GM23248 (cell line): Measurements from ENCODE around the gene CCDC192. TPM values are rescaled to one million over a fixed set of nuclear protein-coding genes. Genes with fewer than 3 reads are reported as not detected.

Experiments used
- DNase-seq: peaks from one replicate; pipeline ENCODE4 v3.0.0-alpha.2; 2015
- H2AFZ ChIP-seq: fragments of 200-600 bp; sonication (generic); 2 replicates; pipeline ENCODE4 v1.6.1; 2016; ENCODE audit warnings: antibody characterized with exemption
- H3F3A ChIP-seq: fragments of 200-600 bp; sonication (generic); 2 replicates; pipeline ENCODE4 v1.6.1; 2016; ENCODE audit warnings: mild to moderate bottlenecking, antibody characterized with exemption, mixed run types; ENCODE audit not compliant: insufficient read depth
- H3K27ac ChIP-seq: fragments of 200-600 bp; sonication (generic); 2 replicates; pipeline ENCODE4 v1.5.1; 2016; ENCODE audit warnings: mild to moderate bottlenecking
- H3K27me3 ChIP-seq: fragments of 200-600 bp; sonication (generic); replicated peaks from 2 replicates; pipeline ENCODE4 v1.6.1; 2016; ENCODE audit warnings: mild to moderate bottlenecking; ENCODE audit not compliant: insufficient read depth
- H3K36me3 ChIP-seq: fragments of 200-600 bp; sonication (generic); 2 replicates; pipeline ENCODE4 v1.6.1; 2016; ENCODE audit warnings: low read depth, mild to moderate bottlenecking
- H3K4me1 ChIP-seq: fragments of 200-600 bp; sonication (generic); 2 replicates; pipeline ENCODE4 v1.6.1; 2016; ENCODE audit warnings: mild to moderate bottlenecking; ENCODE audit not compliant: insufficient read depth
- H3K4me2 ChIP-seq: fragments of 200-600 bp; sonication (generic); one replicate; pipeline ENCODE4 v1.6.1; 2016; ENCODE audit warnings: mild to moderate bottlenecking; ENCODE audit not compliant: unreplicated experiment
- H3K4me3 ChIP-seq: fragments of 200-600 bp; sonication (generic); 2 replicates; pipeline ENCODE4 v1.5.1; 2016; ENCODE audit warnings: mild to moderate bottlenecking
- H3K79me2 ChIP-seq: fragments of 200-600 bp; sonication (generic); 2 replicates; pipeline ENCODE4 v1.6.1; 2016; ENCODE audit warnings: mild to moderate bottlenecking; ENCODE audit not compliant: insufficient read depth
- H3K9ac ChIP-seq: fragments of 200-600 bp; sonication (generic); 2 replicates; pipeline ENCODE4 v1.6.1; 2016; ENCODE audit warnings: mild to moderate bottlenecking
- H3K9me2 ChIP-seq: fragments of 200-600 bp; sonication (generic); 2 replicates; pipeline ENCODE4 v1.6.1; 2016; ENCODE audit warnings: mixed run types, mild to moderate bottlenecking, moderate library complexity; ENCODE audit not compliant: insufficient read depth
- H3K9me3 ChIP-seq: fragments of 200-600 bp; sonication (generic); one replicate; pipeline ENCODE4 v1.6.1; 2017; ENCODE audit warnings: low read depth
- H4K20me1 ChIP-seq: fragments of 200-600 bp; sonication (generic); 2 replicates; pipeline ENCODE4 v1.6.0; 2016; ENCODE audit not compliant: insufficient read depth
- EZH2 ChIP-seq: fragments of 200-600 bp; sonication (generic); IDR thresholded peaks from 2 replicates; pipeline ENCODE4 v1.6.1; 2018; ENCODE audit warnings: antibody characterized with exemption, mild to moderate bottlenecking; ENCODE audit not compliant: insufficient read depth, poor library complexity, severe bottlenecking
- EZH2phosphoT487 ChIP-seq: fragments of 200-600 bp; sonication (generic); IDR thresholded peaks from 2 replicates; pipeline ENCODE4 v1.6.1; 2018; ENCODE audit warnings: antibody characterized with exemption, moderate library complexity, mild to moderate bottlenecking, low read depth; ENCODE audit not compliant: insufficient read depth
- WGBS, 2 experiments: methylation state at CpG; one replicate each; pipeline ENCODE4 v1.1.6; 2015 to 2017; ENCODE audit warnings: low lambda C conversion rate in 2 of 2, low coverage in 1 of 2; ENCODE audit errors: missing lambda C conversion rate in 2 of 2; 5-methylcytosine and 5-hydroxymethylcytosine counted together
- in situ Hi-C: fragments of 300-500 bp; cut with MboI; formaldehyde crosslinking; loops from 2 replicates; pipeline ENCODE4 v1.15.0; 2020
- polyA plus RNA-seq: library from polyadenylated mRNA; unstranded; fragments of >200 nt; fragmentation: Nextera tagmentation; extraction: Ambion mirVana; gene quantifications from 2 replicates; pipeline ENCODE4 v1.2.1, GENCODE V29; 2016
- total RNA-seq: library from RNA; depleted of rRNA; stranded (reverse); fragments of >200 nt; shearing (Covaris generic); gene quantifications from 2 replicates; pipeline ENCODE4 v1.2.3, GENCODE V29; 2014

Gene CCDC192
- total and polyA plus RNA-seq, 2 experiments from 2014 or later, result 0.40 TPM; not detected in 1

GRCh38 chr5:127961006-127961762, 258.0 kb downstream of the CCDC192 start:
- DNase-seq, result no peak
- no peaks in the 10 kb centered on the region for H3K36me3 ChIP-seq
- peaks cover 15% of the 10 kb centered on the region for H3K4me1 ChIP-seq
- 87 to 93% methylated on average over 2 of the region's 2 CpGs for WGBS, 2 experiments
- in situ Hi-C loops, result no loop called here
- H3K4me3 ChIP-seq, result no peak overlapping the region
- H3K79me2 ChIP-seq, result no peaks in the 10 kb centered on the region
- no peaks in the 10 kb centered on the region for H3K9me3 ChIP-seq
- no peak overlapping the region for H3K4me2 ChIP-seq
- H3K9ac ChIP-seq, result no peak overlapping the region
- TF ChIP-seq EZH2 (no peak), EZH2phosphoT487 (no peak)
- no peaks in the 10 kb centered on the region for H4K20me1 ChIP-seq
- H3F3A ChIP-seq, result no peaks in the 10 kb centered on the region
- no peak overlapping the region for H2AFZ ChIP-seq
- H3K9me2 ChIP-seq, result no peaks in the 10 kb centered on the region
- H3K27me3 ChIP-seq, result no peaks in the 10 kb centered on the region
- no peak overlapping the region for H3K27ac ChIP-seq

- no peak overlapping the region for H2AFZ ChIP-seq
- WGBS, 2 experiments, result 75 to 87% methylated on average over 3 of the region's 3 CpGs
These were observed 258.6 kb downstream of the CCDC192 start for GRCh38 chr5:127961763-127962145.

GRCh38 chr5:127962491-127962890, 259.3 kb downstream of the CCDC192 start:
- Histone ChIP-seq H3K4me2 (no peak overlapping the region), H3F3A (no peaks in the 10 kb centered on the region), H3K9me3 (no peaks in the 10 kb centered on the region), H3K79me2 (no peaks in the 10 kb centered on the region), H3K4me3 (no peak overlapping the region), H3K9me2 (no peaks in the 10 kb centered on the region), H3K4me1 (peaks cover 8% of the 10 kb centered on the region), H2AFZ (no peak overlapping the region), H3K9ac (no peak overlapping the region), H3K27me3 (no peaks in the 10 kb centered on the region), H4K20me1 (no peaks in the 10 kb centered on the region), H3K27ac (no peak overlapping the region), H3K36me3 (no peaks in the 10 kb centered on the region)
- WGBS, 2 experiments, result 95 to 96% methylated on average over 1 of the region's 1 CpG
- TF ChIP-seq EZH2 (no peak), EZH2phosphoT487 (no peak)
- in situ Hi-C loops, result no loop called here
- DNase-seq, result no peak

More at GRCh38 chr5:127961763-127962145, 258.6 kb downstream of the CCDC192 start:
- H3K9me3 ChIP-seq, result no peaks in the 10 kb centered on the region
- DNase-seq, result no peak
- H4K20me1 ChIP-seq, result no peaks in the 10 kb centered on the region
- no peak overlapping the region for H3K4me2 ChIP-seq
- H3F3A ChIP-seq, result no peaks in the 10 kb centered on the region
- H3K27ac ChIP-seq, result no peak overlapping the region
- no peaks in the 10 kb centered on the region for H3K79me2 ChIP-seq
- peaks cover 15% of the 10 kb centered on the region for H3K4me1 ChIP-seq
- no peak for TF ChIP-seq EZH2phosphoT487
- no peak for TF ChIP-seq EZH2
- H3K27me3 ChIP-seq, result no peaks in the 10 kb centered on the region
- H3K4me3 ChIP-seq, result no peak overlapping the region
- H3K9me2 ChIP-seq, result no peaks in the 10 kb centered on the region
- H3K36me3 ChIP-seq, result no peaks in the 10 kb centered on the region
- in situ Hi-C loops, result no loop called here
- no peak overlapping the region for H3K9ac ChIP-seq

GRCh38 chr5:127963233-127963632, 260.0 kb downstream of the CCDC192 start:
- H3K9ac ChIP-seq, result no peak overlapping the region
- no peak for DNase-seq
- H3K9me2 ChIP-seq, result no peaks in the 10 kb centered on the region
- H3K36me3 ChIP-seq, result no peaks in the 10 kb centered on the region
- H3F3A ChIP-seq, result no peaks in the 10 kb centered on the region
- H3K27ac ChIP-seq, result no peak overlapping the region
- 43 to 45% methylated on average over 1 of the region's 1 CpG for WGBS, 2 experiments
- H4K20me1 ChIP-seq, result no peaks in the 10 kb centered on the region
- in situ Hi-C loops, result no loop called here
- no peaks in the 10 kb centered on the region for H3K9me3 ChIP-seq
- H3K4me1 ChIP-seq, result peaks cover 8% of the 10 kb centered on the region
- no peak overlapping the region for H3K4me3 ChIP-seq
- no peaks in the 10 kb centered on the region for H3K79me2 ChIP-seq
- no peak overlapping the region for H3K4me2 ChIP-seq
- H2AFZ ChIP-seq, result no peak overlapping the region
- H3K27me3 ChIP-seq, result no peaks in the 10 kb centered on the region
- TF ChIP-seq EZH2phosphoT487 (no peak), EZH2 (no peak)
